ENCODE results near the gene TTYH3. TPM values are rescaled to one million over a fixed set of nuclear protein-coding genes. Genes with fewer than 3 reads are reported as not detected.
A peak's percentile ranks its signal among the peaks of the same experiment; 100 is the strongest.
"Not testable (repeated sequence)": the region's sequence is repeated elsewhere in the genome, so short reads cannot be mapped to it uniquely, and the experiment has no call there.

Gene TTYH3
- total RNA-seq, 1 donor from 2014 or later, result 296 TPM

- H3K36me3 Mint-ChIP-seq; H3K4me3 Mint-ChIP-seq; DNase-seq (ENCODE audit: low spot score in 2 of 2, unreplicated experiment in 2 of 2); H3K4me1 Mint-ChIP-seq; H3K9me3 Mint-ChIP-seq; H3K27me3 Mint-ChIP-seq (ENCODE audit: low read depth); H3K27ac Mint-ChIP-seq: not testable (repeated sequence)
Observed at GRCh38 chr7:2679135-2680127, 47.6 kb downstream of the TTYH3 start.

GRCh38 chr7:2680256-2680655 is 48.5 kb downstream of the TTYH3 start:
- Mint-ChIP-seq H3K9me3 (no peaks in the 10 kb centered on the region), H3K4me1 (no peaks in the 10 kb centered on the region), H3K4me3 (no peak overlapping the region), H3K27ac (no peak overlapping the region), H3K36me3 (no peaks in the 10 kb centered on the region), H3K27me3 (ENCODE audit: low read depth) (peaks cover 6% of the 10 kb centered on the region)
- TF ChIP-seq CTCF (IDR thresholded peaks at IDR 0.05; ENCODE audit: unreplicated experiment), result no peak
- DNase-seq (ENCODE audit: low spot score in 2 of 2, unreplicated experiment in 2 of 2), result no peak

GRCh38 chr7:2680792-2681490 is 49.2 kb downstream of the TTYH3 start:
- H3K27ac Mint-ChIP-seq, result no peak overlapping the region
- DNase-seq (ENCODE audit: low spot score in 2 of 2, unreplicated experiment in 2 of 2), result peak; percentile 34 to 64
- H3K4me1 Mint-ChIP-seq, result no peaks in the 10 kb centered on the region
- peak; percentile 67 for TF ChIP-seq CTCF (IDR thresholded peaks at IDR 0.05; ENCODE audit: unreplicated experiment)
- peaks cover 9% of the 10 kb centered on the region for H3K27me3 Mint-ChIP-seq (ENCODE audit: low read depth)
- no peaks in the 10 kb centered on the region for H3K36me3 Mint-ChIP-seq
- H3K4me3 Mint-ChIP-seq, result no peak overlapping the region
- no peaks in the 10 kb centered on the region for H3K9me3 Mint-ChIP-seq

GRCh38 chr7:2681929-2682799 is 50.4 kb downstream of the TTYH3 start:
- Mint-ChIP-seq H3K4me3 (no peak overlapping the region), H3K36me3 (no peaks in the 10 kb centered on the region), H3K27ac (no peak overlapping the region), H3K4me1 (no peaks in the 10 kb centered on the region), H3K27me3 (ENCODE audit: low read depth) (peaks cover 20% of the 10 kb centered on the region), H3K9me3 (no peaks in the 10 kb centered on the region)
- no peak for DNase-seq (ENCODE audit: low spot score in 2 of 2, unreplicated experiment in 2 of 2)
- no peak for TF ChIP-seq CTCF (IDR thresholded peaks at IDR 0.05; ENCODE audit: unreplicated experiment)

GRCh38 chr7:2684501-2684900 is 52.7 kb downstream of the TTYH3 start:
- DNase-seq (ENCODE audit: low spot score in 2 of 2, unreplicated experiment in 2 of 2), result no peak
- peaks cover 7% of the 10 kb centered on the region for H3K4me1 Mint-ChIP-seq
- no peak overlapping the region for H3K4me3 Mint-ChIP-seq
- no peak for TF ChIP-seq CTCF (IDR thresholded peaks at IDR 0.05; ENCODE audit: unreplicated experiment)
- H3K36me3 Mint-ChIP-seq, result no peaks in the 10 kb centered on the region
- peaks cover 39% of the 10 kb centered on the region for H3K27me3 Mint-ChIP-seq (ENCODE audit: low read depth)
- H3K9me3 Mint-ChIP-seq, result no peaks in the 10 kb centered on the region
- no peak overlapping the region for H3K27ac Mint-ChIP-seq

Data from mesothelial cell of epicardium (in vitro differentiated cells).